ENCODE data around the gene CNTN2.

DNA sequence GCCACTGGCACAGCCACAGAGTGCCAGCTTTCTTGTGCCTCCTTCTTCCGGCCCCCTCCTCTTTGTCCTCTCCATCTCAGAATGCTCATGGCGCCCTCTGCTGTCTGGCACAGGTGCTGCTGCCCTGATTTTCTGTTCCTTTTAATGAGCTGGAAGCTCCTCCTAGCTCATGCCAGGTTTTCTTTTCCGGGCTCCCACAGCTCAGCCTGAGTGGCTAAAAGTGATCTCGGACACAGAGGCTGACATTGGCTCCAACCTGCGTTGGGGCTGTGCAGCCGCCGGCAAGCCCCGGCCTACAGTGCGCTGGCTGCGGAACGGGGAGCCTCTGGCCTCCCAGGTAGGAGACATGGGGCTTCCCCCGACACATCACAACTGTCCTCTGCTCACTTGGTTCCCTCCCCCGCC is 18.7 kb downstream of the CNTN2 start:
- TF ChIP-seq EZH2 (IDR thresholded peaks at IDR 0.05; ENCODE audit: low read depth), result no peak
- TF ChIP-seq, protein P1, sequence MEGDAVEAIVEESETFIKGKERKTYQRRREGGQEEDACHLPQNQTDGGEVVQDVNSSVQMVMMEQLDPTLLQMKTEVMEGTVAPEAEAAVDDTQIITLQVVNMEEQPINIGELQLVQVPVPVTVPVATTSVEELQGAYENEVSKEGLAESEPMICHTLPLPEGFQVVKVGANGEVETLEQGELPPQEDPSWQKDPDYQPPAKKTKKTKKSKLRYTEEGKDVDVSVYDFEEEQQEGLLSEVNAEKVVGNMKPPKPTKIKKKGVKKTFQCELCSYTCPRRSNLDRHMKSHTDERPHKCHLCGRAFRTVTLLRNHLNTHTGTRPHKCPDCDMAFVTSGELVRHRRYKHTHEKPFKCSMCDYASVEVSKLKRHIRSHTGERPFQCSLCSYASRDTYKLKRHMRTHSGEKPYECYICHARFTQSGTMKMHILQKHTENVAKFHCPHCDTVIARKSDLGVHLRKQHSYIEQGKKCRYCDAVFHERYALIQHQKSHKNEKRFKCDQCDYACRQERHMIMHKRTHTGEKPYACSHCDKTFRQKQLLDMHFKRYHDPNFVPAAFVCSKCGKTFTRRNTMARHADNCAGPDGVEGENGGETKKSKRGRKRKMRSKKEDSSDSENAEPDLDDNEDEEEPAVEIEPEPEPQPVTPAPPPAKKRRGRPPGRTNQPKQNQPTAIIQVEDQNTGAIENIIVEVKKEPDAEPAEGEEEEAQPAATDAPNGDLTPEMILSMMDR (conservative IDR thresholded peaks at IDR 0.05), result peak; percentile 91

Measured in PC-9 (cell line).